T follicular helper cell (primary cell): ENCODE measurements around the gene MPZL1.
"Not testable (repeated sequence)": the region's sequence is repeated elsewhere in the genome, so short reads cannot be mapped to it uniquely, and the experiment has no call there.

Experiments used
- DNase-seq: peaks from one replicate; pipeline ENCODE4 v3.0.0-alpha.2; 2020; ENCODE audit warnings: low read depth

The MPZL1 gene

DNA sequence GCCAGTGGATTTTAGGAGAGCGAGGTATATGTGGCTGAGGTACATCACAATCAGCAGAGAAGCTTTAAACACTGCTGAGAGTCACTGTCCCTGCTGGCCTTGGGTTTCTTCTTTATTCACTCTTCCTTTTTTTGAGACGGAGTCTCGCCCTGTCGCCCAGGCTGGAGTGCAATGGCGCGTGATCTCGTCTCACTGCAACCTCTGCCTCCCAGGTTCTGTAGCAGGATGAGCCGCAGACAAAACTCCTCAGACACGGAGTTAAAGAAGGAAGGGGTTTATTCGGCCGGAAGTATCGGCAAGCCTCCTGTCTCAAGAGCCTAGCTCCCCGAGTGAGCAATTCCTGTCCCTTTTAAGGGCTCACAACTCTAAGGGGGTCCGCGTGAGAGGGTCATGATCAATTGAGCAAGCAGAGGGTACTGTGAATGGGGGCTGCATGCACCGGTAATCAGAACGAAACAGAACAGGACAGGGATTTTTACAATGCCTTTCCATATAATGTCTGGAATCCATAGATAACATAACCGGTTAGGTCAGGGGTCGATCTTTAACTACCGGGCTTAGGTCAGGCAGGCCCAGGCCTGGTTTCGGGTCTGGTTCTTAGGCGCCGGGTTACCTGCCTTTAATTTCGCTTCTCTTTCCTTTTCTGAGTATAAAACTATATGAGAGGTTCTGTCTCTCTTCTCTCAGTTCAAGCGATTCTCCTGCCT, 1.9 kb upstream of the MPZL1 start:
- not testable (repeated sequence) for DNase-seq

DNA sequence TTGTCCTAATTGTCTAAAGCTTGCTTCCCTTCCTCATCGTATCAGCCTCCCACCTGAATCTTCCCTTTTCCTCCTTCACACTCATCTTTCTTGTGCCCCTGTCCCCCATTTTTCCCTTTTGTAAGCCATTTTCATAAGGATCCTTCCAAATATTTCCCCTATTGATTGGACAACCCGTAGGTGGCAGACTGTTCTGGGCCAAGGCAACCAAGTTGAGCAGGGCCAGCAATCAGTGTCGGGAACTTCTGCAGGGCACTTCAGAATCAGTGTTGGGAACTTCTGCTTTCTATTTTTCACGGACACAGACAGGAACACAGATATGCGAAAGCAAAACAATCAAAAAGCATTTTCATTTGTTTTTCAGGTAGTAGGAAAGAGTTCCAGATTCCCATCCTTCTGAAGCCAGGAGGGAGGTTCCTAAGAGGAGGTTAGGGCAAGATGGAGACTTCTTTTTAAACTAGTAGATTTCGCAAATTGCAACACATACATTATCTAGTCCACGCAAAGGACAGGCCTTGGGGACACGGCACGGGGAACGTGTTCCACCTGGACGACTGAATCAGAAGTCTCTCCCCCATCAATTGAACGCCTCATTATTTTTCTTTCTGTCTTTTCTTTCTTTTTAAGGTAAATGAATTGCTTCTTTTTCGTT, 691 bp upstream of the MPZL1 start:
- no peak for DNase-seq

DNA sequence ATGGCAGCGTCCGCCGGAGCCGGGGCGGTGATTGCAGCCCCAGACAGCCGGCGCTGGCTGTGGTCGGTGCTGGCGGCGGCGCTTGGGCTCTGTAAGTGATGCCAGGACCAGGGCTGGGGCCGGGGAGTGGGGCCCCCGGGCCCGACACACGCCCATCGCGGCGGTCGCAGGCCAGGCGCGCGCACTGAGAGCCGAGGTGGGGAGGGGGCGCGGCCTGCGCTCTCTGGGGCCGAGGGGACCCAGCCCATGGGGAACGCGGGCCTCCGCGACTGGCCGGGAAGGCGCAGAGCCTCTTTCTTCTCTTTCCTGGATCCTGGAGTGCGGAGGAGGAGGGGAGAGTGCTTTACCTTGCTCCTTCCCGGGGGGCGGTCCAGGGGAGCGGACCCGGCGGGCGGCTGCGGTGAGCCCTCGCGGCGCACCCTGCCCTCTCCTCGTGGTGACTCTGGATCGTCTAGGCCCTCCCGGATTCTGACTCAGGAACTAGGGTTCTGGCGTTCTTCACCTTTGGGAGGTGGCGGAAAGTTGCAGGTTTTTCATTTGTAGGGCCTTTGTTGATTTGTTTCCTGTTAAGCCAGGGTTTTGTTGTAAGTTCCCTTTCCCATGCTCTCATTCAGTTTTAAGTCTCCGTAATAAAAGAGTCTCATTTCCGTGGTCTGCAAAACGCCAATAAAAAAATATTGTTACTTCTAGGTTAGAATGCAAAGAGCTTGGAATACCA, 529 bp downstream of the MPZL1 start:
- no peak for DNase-seq

DNA sequence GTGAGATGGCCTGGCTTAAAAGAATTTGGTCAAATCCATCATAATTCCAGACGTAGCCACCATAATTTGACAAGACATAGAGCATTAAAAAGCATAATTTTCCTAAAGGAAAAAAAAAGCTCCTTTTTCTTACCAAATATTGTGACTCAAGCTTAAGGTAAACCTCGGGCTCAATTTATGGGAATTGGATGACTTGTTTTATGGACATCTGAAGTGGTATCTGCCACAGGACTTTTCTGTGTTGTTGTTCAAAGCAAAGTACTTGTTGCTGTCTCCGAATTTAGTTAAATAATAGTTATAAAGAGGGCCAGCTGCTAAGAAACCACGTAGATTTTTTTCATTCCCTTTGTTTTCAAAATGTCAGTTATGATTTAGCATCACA, 1.1 kb downstream of the MPZL1 start:
- DNase-seq, result no peak

DNA sequence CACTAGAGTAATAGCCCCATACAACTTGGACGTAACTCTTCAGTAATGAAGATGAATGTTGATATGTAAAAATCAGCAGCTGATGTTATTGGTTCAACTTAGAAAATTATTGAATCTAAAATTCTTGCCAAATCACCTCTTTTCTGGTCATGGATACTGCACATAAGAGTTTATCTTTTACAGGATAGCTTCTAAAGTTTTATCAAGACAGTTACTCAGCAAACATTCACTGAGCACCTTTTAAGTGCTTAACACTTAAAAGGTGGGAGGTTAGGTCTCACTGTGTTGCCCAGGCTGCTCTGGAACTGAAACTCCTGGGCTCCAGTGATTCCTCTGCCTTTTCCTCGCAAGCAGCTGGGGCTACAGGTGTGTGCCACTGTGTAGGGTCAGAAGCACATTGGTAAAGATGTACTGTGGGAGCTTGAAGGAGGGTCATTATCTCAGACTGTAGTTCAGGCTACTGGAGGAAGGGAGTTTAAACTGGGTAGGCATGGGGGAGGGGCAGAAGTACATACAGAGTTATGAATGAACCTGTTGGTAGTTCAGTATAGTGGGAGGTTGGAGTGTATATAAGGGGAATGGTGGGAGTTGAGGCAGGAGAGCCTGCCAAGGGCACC, 2.0 kb downstream of the MPZL1 start:
- no peak for DNase-seq

- no peak for DNase-seq
Observed at GRCh38 chr1:167726008-167726407, 4.2 kb downstream of the MPZL1 start.

- no peak for DNase-seq
Observed at GRCh38 chr1:167728818-167729410, 7.1 kb downstream of the MPZL1 start.

DNA sequence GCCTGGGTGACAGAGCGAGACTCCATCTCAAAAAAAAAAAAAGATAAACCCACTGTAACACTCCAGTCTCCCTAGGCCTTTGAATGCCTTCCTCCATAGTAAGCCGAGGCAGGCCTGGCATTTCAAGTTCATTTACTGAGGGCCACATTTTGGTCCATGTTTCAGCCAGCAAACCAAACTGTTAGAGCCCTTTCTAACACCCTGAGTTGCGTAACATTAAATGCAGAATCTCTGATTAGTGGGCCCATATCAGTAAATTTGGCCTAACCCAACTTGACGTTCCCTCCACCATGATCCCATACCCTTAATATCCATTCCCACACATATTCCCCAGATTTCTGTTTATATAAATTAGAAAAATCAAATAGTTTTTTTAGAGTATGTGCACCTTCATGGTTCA, 12.4 kb downstream of the MPZL1 start:
- no peak for DNase-seq

- DNase-seq, result no peak
Observed at GRCh38 chr1:167734841-167735240, 13.1 kb downstream of the MPZL1 start.

GRCh38 chr1:167737169-167737568, 15.4 kb downstream of the MPZL1 start:
- no peak for DNase-seq

DNA sequence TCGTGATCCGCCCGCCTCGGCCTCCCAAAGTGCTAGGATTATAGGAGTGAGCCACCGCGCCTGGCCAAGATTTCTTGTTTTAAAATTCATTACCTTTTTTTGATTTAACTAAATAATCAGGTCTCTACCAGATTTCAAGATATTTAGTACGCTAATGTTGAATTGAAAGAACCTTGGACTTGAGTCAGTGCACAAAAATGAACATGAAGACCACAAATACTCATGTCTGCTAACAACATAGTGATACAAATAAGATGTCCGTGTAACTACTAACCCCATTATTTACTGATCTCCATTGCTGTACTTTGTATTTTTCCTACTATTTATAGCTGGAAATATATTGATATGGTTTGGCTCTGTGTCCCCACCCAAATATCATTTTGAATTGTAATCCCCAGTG, 16.4 kb downstream of the MPZL1 start:
- DNase-seq, result no peak

GRCh38 chr1:167739752-167740151, 18.0 kb downstream of the MPZL1 start:
- no peak for DNase-seq

DNA sequence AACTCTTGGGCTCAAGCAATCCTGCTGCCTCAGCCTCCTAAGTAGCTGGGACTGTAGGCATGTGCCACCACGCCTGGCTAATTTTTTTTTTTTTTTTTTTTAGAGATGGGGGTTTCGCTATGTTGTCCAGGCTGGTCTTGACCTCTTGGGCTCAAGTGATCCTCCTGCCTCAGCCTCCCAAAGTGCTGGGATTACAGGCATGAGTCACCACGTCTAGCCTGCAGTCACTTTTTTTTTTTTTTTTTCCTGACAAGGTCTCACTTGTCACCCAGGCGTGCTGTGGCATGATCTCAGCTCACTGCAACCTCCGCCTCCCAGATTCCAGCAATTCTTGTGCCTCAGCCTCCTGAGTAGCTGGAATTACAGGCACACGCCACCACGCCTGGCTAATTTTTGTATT, 19.3 kb downstream of the MPZL1 start:
- DNase-seq, result not testable (repeated sequence)

DNA sequence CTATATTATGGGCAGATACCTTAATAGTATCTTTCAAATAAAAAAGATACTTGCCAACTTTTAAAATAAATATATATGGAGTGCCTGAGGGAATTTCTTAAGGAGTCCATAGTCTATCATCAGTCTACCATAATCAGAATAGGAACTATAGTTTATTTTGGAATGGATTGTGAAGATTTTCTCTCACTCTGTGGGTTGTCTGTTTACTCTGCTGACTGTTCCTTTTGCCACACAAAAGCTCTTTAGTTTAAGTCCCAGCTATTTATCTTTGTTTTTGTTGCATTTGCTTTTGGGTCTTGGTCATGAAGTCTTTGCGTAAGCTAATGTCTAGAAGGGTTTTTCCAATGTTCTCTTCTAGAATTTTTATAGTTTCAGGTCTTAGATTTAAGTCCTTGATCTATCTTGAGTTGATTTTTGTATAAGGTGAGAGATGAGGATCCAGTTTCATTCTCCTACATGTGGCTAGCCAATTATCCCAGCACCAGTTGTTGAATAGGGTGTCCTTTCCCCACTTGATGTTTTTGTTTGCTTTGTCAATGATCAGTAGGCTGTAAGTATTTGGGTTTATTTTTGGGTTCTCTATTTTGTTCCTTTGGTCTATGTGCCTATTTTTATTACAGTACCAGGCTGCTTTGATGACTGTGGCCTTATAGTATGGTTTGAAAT, 20.7 kb downstream of the MPZL1 start:
- not testable (repeated sequence) for DNase-seq

DNA sequence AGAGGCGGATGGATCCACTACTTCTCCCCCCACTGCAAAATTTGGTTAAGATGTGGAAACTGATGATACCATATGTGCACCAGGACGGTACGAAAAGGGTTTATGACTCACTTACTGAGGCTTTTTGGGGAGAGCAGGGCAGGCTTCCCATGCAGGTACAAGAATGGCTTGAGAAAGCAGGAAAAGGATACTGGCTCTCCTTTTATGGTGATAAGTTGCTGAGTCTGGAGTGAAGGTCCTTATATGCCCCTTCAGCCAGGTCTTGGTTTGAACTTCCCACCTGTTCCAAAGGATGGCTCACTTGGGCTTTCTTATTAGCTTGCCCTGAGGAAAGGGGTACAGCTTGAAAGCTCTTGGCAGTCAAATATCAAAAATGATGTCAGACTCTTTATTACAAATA, 23.1 kb downstream of the MPZL1 start:
- DNase-seq, result no peak

GRCh38 chr1:167746013-167746672, 24.4 kb downstream of the MPZL1 start:
- DNase-seq, result no peak

DNA sequence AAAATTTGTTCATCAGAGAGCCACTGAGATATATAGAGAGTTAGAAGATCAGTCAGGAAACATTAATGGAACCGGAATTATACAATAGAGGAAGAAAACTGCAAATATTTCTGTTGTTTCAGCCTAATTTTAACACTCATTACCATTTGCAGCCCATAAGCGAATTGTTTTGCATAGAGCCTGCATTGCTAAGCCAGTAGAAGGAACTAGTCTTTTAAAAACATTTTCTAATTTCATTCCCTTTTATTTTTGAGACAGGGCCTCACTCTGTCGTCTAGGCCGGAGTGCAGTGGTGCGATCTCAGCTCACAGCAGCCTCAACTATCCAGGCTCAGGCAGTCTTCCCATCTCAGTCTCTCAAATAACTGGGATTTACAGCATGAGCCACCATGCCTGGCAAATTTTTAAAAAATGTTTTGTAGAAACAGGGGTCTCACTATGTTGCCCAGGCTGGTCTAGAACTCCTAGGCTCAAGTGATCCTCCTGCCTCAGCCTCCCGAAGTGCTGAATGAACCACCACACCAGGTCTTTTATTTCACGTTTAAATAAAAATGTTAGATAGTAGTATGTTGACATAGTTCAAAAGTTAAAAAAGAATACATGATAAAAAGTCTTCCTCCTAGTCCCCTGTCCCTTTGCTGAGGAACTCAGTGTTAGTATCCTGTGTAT, 25.3 kb downstream of the MPZL1 start:
- no peak for DNase-seq

DNA sequence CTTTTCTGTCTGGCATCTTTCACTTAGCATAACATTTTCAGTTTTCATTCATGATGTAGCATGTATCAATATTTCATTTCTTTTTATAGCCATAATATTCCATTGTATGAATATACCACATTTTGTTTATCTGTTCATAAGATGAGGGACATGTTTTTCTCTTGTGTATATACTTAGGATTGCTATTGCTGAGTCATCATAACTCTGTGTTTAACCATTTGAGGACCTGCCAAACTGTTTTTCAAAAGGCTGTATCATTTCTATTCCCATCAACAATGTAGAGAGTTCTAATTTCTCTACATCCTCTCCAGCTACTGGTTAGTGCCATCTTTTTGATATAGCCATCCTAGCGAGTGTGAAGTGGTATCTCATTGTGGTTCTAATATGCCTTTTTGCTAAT, 26.2 kb downstream of the MPZL1 start:
- no peak for DNase-seq

- DNase-seq, result no peak
Observed at GRCh38 chr1:167748906-167749305, 27.1 kb downstream of the MPZL1 start.

- no peak for DNase-seq
Observed at GRCh38 chr1:167749741-167750140, 28.0 kb downstream of the MPZL1 start.

- no peak for DNase-seq
Observed at GRCh38 chr1:167750641-167751040, 28.9 kb downstream of the MPZL1 start.
